Embryonic facial prominence (tissue), 1 donor: ENCODE measurements around the gene MLST8.

ENCODE experiments used
- DNase-seq: peaks from one replicate; pipeline ENCODE4 v3.0.0-alpha.2; 2016; ENCODE audit errors: extremely low spot score

MLST8 gene

GRCh38 chr16:2208772-2209171 is 3.5 kb downstream of the MLST8 start:
- no peak for DNase-seq

GRCh38 chr16:2209258-2210008 is 4.2 kb downstream of the MLST8 start:
- no peak for DNase-seq

- DNase-seq = no peak
Measured at GRCh38 chr16:2210009-2210332, 4.7 kb downstream of the MLST8 start.

- no peak for DNase-seq
Measured at GRCh38 chr16:2210386-2211365, 5.4 kb downstream of the MLST8 start, which contains the start of gene BRICD5. TSS of gene BRICD5 (minus strand) at chr16:2210863. CDS start at chr16:2210833, 30 bp downstream.

- DNase-seq = no peak
Measured at GRCh38 chr16:2211923-2212347, 6.7 kb downstream of the MLST8 start.

GRCh38 chr16:2212362-2213324 is 7.4 kb downstream of the MLST8 start:
- DNase-seq = peak; percentile 5

GRCh38 chr16:2213817-2214718 is 8.8 kb downstream of the MLST8 start:
- no peak for DNase-seq

- no peak for DNase-seq
Measured at GRCh38 chr16:2214719-2214968, 9.4 kb downstream of the MLST8 start, which contains the start of gene PGP. TSS of gene PGP (minus strand) at chr16:2214840. CDS start at chr16:2214777, 63 bp downstream.

GRCh38 chr16:2216330-2216729 is 11.1 kb downstream of the MLST8 start:
- no peak for DNase-seq

GRCh38 chr16:2223221-2223941 is 18.1 kb downstream of the MLST8 start, which contains the start of gene E4F1:
TSS of gene E4F1 (plus strand) at chr16:2223591. CDS start at chr16:2223614, 23 bp downstream.
- DNase-seq = peak; percentile 98

- DNase-seq = no peak
Measured at GRCh38 chr16:2223942-2224486, 18.8 kb downstream of the MLST8 start.

GRCh38 chr16:2226245-2226793 is 21.1 kb downstream of the MLST8 start:
- DNase-seq = no peak

- no peak for DNase-seq
Measured at GRCh38 chr16:2226918-2227317, 21.7 kb downstream of the MLST8 start.

- no peak for DNase-seq
Measured at GRCh38 chr16:2228161-2228824, 23.0 kb downstream of the MLST8 start.

GRCh38 chr16:2229091-2229490 is 23.8 kb downstream of the MLST8 start:
- no peak for DNase-seq

- no peak for DNase-seq
Measured at GRCh38 chr16:2229632-2230250, 24.5 kb downstream of the MLST8 start.

GRCh38 chr16:2230376-2230775 is 25.1 kb downstream of the MLST8 start:
- DNase-seq = no peak
